Esophagus muscularis mucosa (tissue), 3 donors: Measurements from ENCODE around the gene ENOSF1.

Experiments
- POLR2AphosphoS5 ChIP-seq, 2 donors: sonication (generic); formaldehyde crosslinking; IDR thresholded peaks; one replicate each; pipeline ENCODE4 v1.6.1; 2017; ENCODE audit warnings: antibody characterized with exemption in 2 of 2
- TF ChIP-seq, protein P1 (sequence below), 3 experiments: fragments of 200-600 bp in 2 of 3; fragments of 450-650 bp in 1 of 3; sonication (generic) in 2 of 3; IDR thresholded peaks; one replicate each; pipeline ENCODE4 v1.5.1; 2017 to 2019; ENCODE audit warnings: antibody characterized with exemption in 3 of 3, mild to moderate bottlenecking in 2 of 3, moderate library complexity in 1 of 3

GRCh38 chr18:644395-645004, 67.9 kb downstream of the ENOSF1 start:
- TF ChIP-seq, protein P1, sequence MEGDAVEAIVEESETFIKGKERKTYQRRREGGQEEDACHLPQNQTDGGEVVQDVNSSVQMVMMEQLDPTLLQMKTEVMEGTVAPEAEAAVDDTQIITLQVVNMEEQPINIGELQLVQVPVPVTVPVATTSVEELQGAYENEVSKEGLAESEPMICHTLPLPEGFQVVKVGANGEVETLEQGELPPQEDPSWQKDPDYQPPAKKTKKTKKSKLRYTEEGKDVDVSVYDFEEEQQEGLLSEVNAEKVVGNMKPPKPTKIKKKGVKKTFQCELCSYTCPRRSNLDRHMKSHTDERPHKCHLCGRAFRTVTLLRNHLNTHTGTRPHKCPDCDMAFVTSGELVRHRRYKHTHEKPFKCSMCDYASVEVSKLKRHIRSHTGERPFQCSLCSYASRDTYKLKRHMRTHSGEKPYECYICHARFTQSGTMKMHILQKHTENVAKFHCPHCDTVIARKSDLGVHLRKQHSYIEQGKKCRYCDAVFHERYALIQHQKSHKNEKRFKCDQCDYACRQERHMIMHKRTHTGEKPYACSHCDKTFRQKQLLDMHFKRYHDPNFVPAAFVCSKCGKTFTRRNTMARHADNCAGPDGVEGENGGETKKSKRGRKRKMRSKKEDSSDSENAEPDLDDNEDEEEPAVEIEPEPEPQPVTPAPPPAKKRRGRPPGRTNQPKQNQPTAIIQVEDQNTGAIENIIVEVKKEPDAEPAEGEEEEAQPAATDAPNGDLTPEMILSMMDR (IDR thresholded peaks at IDR 0.05), result no peak
- no peak for TF ChIP-seq POLR2AphosphoS5 (IDR thresholded peaks at IDR 0.05)
